HepG2 (cell line): ENCODE measurements around the gene WDR18. TPM values are rescaled to one million over a fixed set of nuclear protein-coding genes. Genes with fewer than 3 reads are reported as not detected.

Experiments used
- ATAC-seq: fragments of 200-7000 bp; cut with Tn5 transposase; 3 replicates; pipeline ENCODE4 v1.9.1; 2020; ENCODE audit warnings: mild to moderate bottlenecking, moderate library complexity
- BruUV-seq: library from RNA; stranded (reverse); fragments of 400-500 nt; replicated peaks from 2 replicates; lab custom pipeline; 2021; lab: Mats Ljungman, UMichigan
- CTCF ChIA-PET: fragments of 300-600 bp; formaldehyde crosslinking; extraction: SDS; loops from one replicate; lab custom pipeline; 2021; ENCODE audit warnings: low total read pairs, inconsistent platforms, low intra/inter-chr PET ratio; lab: Yijun Ruan, JAX
- POLR2A ChIA-PET: fragments of 350-600 bp; sonication (Branson Sonifier 250); formaldehyde crosslinking; loops from one replicate; lab custom pipeline; 2020; ENCODE audit warnings: antibody characterized with exemption, inconsistent platforms; lab: Yijun Ruan, JAX
- DNase-seq: peaks from one replicate; pipeline ENCODE4 v3.0.0-alpha.2; 2015; ENCODE audit warnings: low spot score
- FAIRE-seq: peaks from 3 replicates; lab custom pipeline; 2011; peaks lifted over from hg19 to GRCh38; lab: Jason Lieb, UNC
- H2AFZ ChIP-seq: one replicate; pipeline ENCODE4 v1.6.1; 2011; ENCODE audit warnings: low read length, inconsistent platforms
- H3K27ac ChIP-seq: fragments of 300-600 bp; 3 replicates; pipeline ENCODE4 v1.8.0; 2011; ENCODE audit warnings: mixed run types, mild to moderate bottlenecking, mixed read lengths, low read length, inconsistent platforms; ENCODE audit not compliant: insufficient read depth; ENCODE audit errors: extremely low read length
- H3K27me3 ChIP-seq, 2 experiments: fragments of 200-600 bp in 1 of 2; 2 replicates in 1 of 2; 3 replicates in 1 of 2; pipeline versions ENCODE4 v1.6.0 to v1.8.0; 2011; ENCODE audit warnings: low read length in 2 of 2, mild to moderate bottlenecking in 2 of 2, moderate library complexity in 2 of 2, inconsistent platforms in 1 of 2; ENCODE audit not compliant: insufficient read depth in 2 of 2, control insufficient read depth in 1 of 2
- H3K36me3 ChIP-seq, 2 experiments: fragments of 200-600 bp in 1 of 2; replicated peaks in 1 of 2; 2 replicates in 1 of 2; 3 replicates in 1 of 2; pipeline versions ENCODE4 v1.5.1 to v1.8.0; 2011; ENCODE audit warnings: low read length in 2 of 2, inconsistent platforms in 1 of 2; ENCODE audit not compliant: insufficient read depth in 2 of 2, control insufficient read depth in 1 of 2
- H3K4me1 ChIP-seq: 2 replicates; pipeline ENCODE4 v1.5.1; 2012; ENCODE audit warnings: low read length, inconsistent platforms; ENCODE audit not compliant: insufficient read depth
- H3K4me2 ChIP-seq: 2 replicates; pipeline ENCODE4 v1.6.0; 2011; ENCODE audit warnings: low read depth, low read length, inconsistent platforms
- H3K4me3 ChIP-seq, 3 experiments: fragments of 200-600 bp in 1 of 3; sonication (generic), shearing (Covaris generic) in 1 of 3; replicated peaks in 1 of 3; 2 replicates each; pipeline ENCODE4 v1.5.1; 2011 to 2016; ENCODE audit warnings: low read length in 3 of 3, inconsistent platforms in 2 of 3, low read depth in 2 of 3, mild to moderate bottlenecking in 2 of 3, control low read depth in 1 of 3, mixed read lengths in 1 of 3; ENCODE audit not compliant: insufficient read depth in 1 of 3
- H3K79me2 ChIP-seq: one replicate; pipeline ENCODE4 v1.6.1; 2011; ENCODE audit warnings: low read length, inconsistent platforms; ENCODE audit not compliant: insufficient read depth
- H3K9ac ChIP-seq: 2 replicates; pipeline ENCODE4 v1.6.0; 2011; ENCODE audit warnings: mild to moderate bottlenecking, low read depth, low read length, inconsistent platforms; ENCODE audit not compliant: insufficient read depth
- H3K9me3 ChIP-seq: 2 replicates; pipeline ENCODE4 v1.5.1; 2012; ENCODE audit warnings: mild to moderate bottlenecking, low read length
- H4K20me1 ChIP-seq: 2 replicates; pipeline ENCODE4 v1.6.0; 2011; ENCODE audit warnings: inconsistent platforms, mild to moderate bottlenecking, low read length, moderate library complexity; ENCODE audit not compliant: insufficient read depth
- AKNA ChIP-seq: sonication (generic); formaldehyde crosslinking; IDR thresholded peaks from 2 replicates; pipeline ENCODE4 v1.4.0; 2020; ENCODE audit warnings: missing genetic modification reagents, borderline replicate concordance
- ATF4 ChIP-seq, 2 experiments: fragments of 450-650 bp in 1 of 2; sonication (generic) in 1 of 2; formaldehyde crosslinking; IDR thresholded peaks; 2 replicates each; pipeline versions ENCODE4 v1.5.0 to v1.8.0; 2020 to 2022; ENCODE audit warnings: mild to moderate bottlenecking in 1 of 2, missing genetic modification reagents in 1 of 2
- FOXA3 ChIP-seq: IDR thresholded peaks from 2 replicates; pipeline ENCODE4 v1.6.1; 2016; ENCODE audit warnings: missing genetic modification reagents, missing compliant biosample characterization
- GTF3A ChIP-seq: sonication (generic); formaldehyde crosslinking; conservative IDR thresholded peaks from 2 replicates; pipeline ENCODE4 v1.4.0; 2020; ENCODE audit warnings: mild to moderate bottlenecking, missing genetic modification reagents
- HDAC2 ChIP-seq: sonication (generic); formaldehyde crosslinking; IDR thresholded peaks from 2 replicates; pipeline ENCODE4 v1.4.0; 2020; ENCODE audit warnings: missing genetic modification reagents
- KLF11 ChIP-seq: IDR thresholded peaks from 2 replicates; pipeline ENCODE4 v1.6.1; 2016; ENCODE audit warnings: missing compliant biosample characterization
- MED8 ChIP-seq: sonication (generic); formaldehyde crosslinking; IDR thresholded peaks from 2 replicates; pipeline ENCODE4 v1.8.1; 2023; ENCODE audit warnings: mild to moderate bottlenecking, missing genetic modification reagents; ENCODE audit not compliant: insufficient replicate concordance
- SIX4 ChIP-seq: sonication (generic); formaldehyde crosslinking; IDR thresholded peaks from 2 replicates; pipeline ENCODE4 v1.4.0; 2020; ENCODE audit warnings: missing genetic modification reagents
- ZBTB33 ChIP-seq: sonication (generic); formaldehyde crosslinking; IDR thresholded peaks from 2 replicates; pipeline ENCODE4 v1.4.0; 2020; ENCODE audit warnings: missing genetic modification reagents
- ZNF180 ChIP-seq: sonication (generic); formaldehyde crosslinking; IDR thresholded peaks from 2 replicates; pipeline ENCODE4 v1.4.0; 2020; ENCODE audit warnings: low read depth, missing genetic modification reagents, borderline replicate concordance
- ZNF629 ChIP-seq: sonication (generic); formaldehyde crosslinking; conservative IDR thresholded peaks from 2 replicates; pipeline ENCODE4 v1.5.0; 2020; ENCODE audit warnings: missing genetic modification reagents
- ZNF768 ChIP-seq: sonication (generic); formaldehyde crosslinking; IDR thresholded peaks from 2 replicates; pipeline ENCODE4 v1.4.0; 2020; ENCODE audit warnings: missing genetic modification reagents
- ZNF780A ChIP-seq: sonication (generic); formaldehyde crosslinking; IDR thresholded peaks from 2 replicates; pipeline ENCODE4 v1.8.0; 2022; ENCODE audit warnings: mild to moderate bottlenecking, missing genetic modification reagents, moderate library complexity
- WGBS: methylation state at CpG from one replicate; pipeline ENCODE4 v1.1.6; 2017; ENCODE audit warnings: low lambda C conversion rate; 5-methylcytosine and 5-hydroxymethylcytosine counted together
- in situ Hi-C: cut with HindIII; loops from 2 replicates; pipeline ENCODE4 v1.10.0; 2017; ENCODE audit warnings: low pct_unique_long_range_greater_than_20kb; ENCODE audit not compliant: extremely low pct_ligation_motif_present
- intact Hi-C: fragments of 100-400 bp; cut with micrococcal nuclease; formaldehyde crosslinking; loops from one replicate; pipeline ENCODE4 v1.10.0; 2022; ENCODE audit not compliant: unreplicated experiment
- polyA plus RNA-seq, 8 experiments: library from polyadenylated mRNA; depleted of rRNA in 3 of 8; stranded (reverse) in 7 of 8; unstranded in 1 of 8; fragments of >200 nt; fragmentation: Illumina TruSeq in 4 of 8; extraction: Trizol in 4 of 8; gene quantifications; 2 replicates each; pipeline versions ENCODE4 v1.2.1 to v1.2.3, GENCODE V29; 2011 to 2016; ENCODE audit warnings: low read depth in 4 of 8, missing spikeins in 1 of 8, mixed read lengths in 1 of 8; ENCODE audit not compliant: insufficient read depth in 1 of 8
- total RNA-seq, 5 experiments: library from RNA; depleted of rRNA; stranded (reverse); fragments of >200 nt; fragmentation: Illumina TruSeq; extraction: Trizol; gene quantifications; 2 replicates each; pipeline ENCODE4 v1.2.3, GENCODE V29; 2016; ENCODE audit warnings: low read depth in 1 of 5

WDR18 gene
- total and polyA plus RNA-seq, 2 of the 13 experiments (the other 11 are each of a cell fraction or from before 2014, with no cell fraction given), result 36.4 to 47.6 TPM

GRCh38 chr19:1032264-1032867, 48.2 kb downstream of the WDR18 start:
- in situ Hi-C loops, result no loop called here

More at GRCh38 chr19:1032264-1032867, 48.2 kb downstream of the WDR18 start:
- ATAC-seq (no peak), FAIRE-seq (no peak), DNase-seq (no peak)
- no peak overlapping the region for H2AFZ ChIP-seq
- peaks cover 16 to 32% of the 10 kb centered on the region in 2 experiments for H3K36me3 ChIP-seq
- no peak overlapping the region for H3K9ac ChIP-seq
- H3K27ac ChIP-seq, result no peak overlapping the region
- POLR2A ChIA-PET, result interaction anchor here (0.7 to 1.1 kb wide), 3 partner anchors 9 to 289 kb away, joined by 3 read pairs; no protein-coding TSS in a partner anchor
- H3K27me3 ChIP-seq, result no peaks in the 10 kb centered on the region
- intact Hi-C loops, result no loop called here
- peaks cover 19% of the 10 kb centered on the region for H3K79me2 ChIP-seq
- no peak for TF ChIP-seq AKNA
- no peak for TF ChIP-seq ZNF780A (CRISPR knock-in tag)
- no peak for TF ChIP-seq HDAC2
- TF ChIP-seq ATF4 (CRISPR knock-in tag; IDR thresholded peaks at IDR 0.05), result no peak
- no peak for TF ChIP-seq KLF11 (CRISPR knock-in tag)
- TF ChIP-seq GTF3A (CRISPR knock-in tag), result no peak
- TF ChIP-seq ZNF768 (CRISPR knock-in tag), result peak; percentile 98
- TF ChIP-seq ZNF180 (CRISPR knock-in tag), result no peak
- TF ChIP-seq ZNF629 (CRISPR knock-in tag), result peak; percentile 65
- TF ChIP-seq MED8 (CRISPR knock-in tag), result no peak
- 0 out of 2 replicates have a peak, but pooled peaks have one; percentile 9 for TF ChIP-seq ZBTB33 (CRISPR knock-in tag)
- TF ChIP-seq SIX4, result no peak
- no peak for TF ChIP-seq FOXA3 (CRISPR knock-in tag)
- no peak overlapping the region for H3K4me3 ChIP-seq
- H3K4me1 ChIP-seq, result peaks cover 13% of the 10 kb centered on the region; the same call in 1 of the 2 replicates
- H4K20me1 ChIP-seq, result 0 out of 2 replicates have a peak, but pooled peaks cover 2% of the 10 kb centered on the region
- no peaks in the 10 kb centered on the region for H3K9me3 ChIP-seq
- BruUV-seq, result no TSS peak
- H3K4me2 ChIP-seq, result no peak overlapping the region
- CTCF ChIA-PET, result no interaction called here
- WGBS, result 95% methylated on average over 13 of the region's 20 CpGs
